ENCODE results near the gene SEC61A2.
A peak's percentile ranks its signal among the peaks of the same experiment; 100 is the strongest.

Gene SEC61A2

DNA sequence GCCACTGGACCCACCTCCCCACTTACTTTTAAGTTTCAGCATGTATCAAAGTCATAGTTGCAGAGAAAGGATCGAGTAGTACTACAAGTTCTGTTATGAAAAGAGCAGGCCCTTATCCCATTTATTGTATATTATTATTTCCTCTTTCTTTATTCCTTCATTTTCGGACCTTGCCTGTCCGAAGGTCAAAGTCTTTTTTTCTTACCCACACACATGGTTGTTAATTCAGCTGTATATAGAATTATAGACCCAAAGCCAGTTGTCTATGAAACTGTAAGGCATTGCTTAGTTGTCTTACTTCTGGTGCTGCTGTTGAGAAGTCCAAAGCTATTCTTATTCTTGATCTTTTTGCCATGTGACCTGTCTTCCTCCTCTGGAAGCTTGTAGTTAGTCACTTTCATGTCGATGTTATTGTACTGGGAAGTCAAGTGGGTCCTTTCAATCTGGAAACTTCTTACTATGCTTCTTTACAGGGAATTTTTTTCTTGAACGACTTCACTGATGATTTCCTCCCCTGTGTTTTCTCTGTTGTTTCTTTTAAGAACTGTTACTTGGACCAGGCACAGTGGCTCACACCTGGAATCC lies 57.9 kb downstream of the SEC61A2 start:
- TF ChIP-seq EGR1 (IDR thresholded peaks at IDR 0.05) (no peak), RAD21 (IDR thresholded peaks at IDR 0.05; ENCODE audit: low read depth) (no peak)
- TF ChIP-seq, protein P1, sequence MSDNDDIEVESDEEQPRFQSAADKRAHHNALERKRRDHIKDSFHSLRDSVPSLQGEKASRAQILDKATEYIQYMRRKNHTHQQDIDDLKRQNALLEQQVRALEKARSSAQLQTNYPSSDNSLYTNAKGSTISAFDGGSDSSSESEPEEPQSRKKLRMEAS (IDR thresholded peaks at IDR 0.05) = no peak
- TF ChIP-seq, protein P2, sequence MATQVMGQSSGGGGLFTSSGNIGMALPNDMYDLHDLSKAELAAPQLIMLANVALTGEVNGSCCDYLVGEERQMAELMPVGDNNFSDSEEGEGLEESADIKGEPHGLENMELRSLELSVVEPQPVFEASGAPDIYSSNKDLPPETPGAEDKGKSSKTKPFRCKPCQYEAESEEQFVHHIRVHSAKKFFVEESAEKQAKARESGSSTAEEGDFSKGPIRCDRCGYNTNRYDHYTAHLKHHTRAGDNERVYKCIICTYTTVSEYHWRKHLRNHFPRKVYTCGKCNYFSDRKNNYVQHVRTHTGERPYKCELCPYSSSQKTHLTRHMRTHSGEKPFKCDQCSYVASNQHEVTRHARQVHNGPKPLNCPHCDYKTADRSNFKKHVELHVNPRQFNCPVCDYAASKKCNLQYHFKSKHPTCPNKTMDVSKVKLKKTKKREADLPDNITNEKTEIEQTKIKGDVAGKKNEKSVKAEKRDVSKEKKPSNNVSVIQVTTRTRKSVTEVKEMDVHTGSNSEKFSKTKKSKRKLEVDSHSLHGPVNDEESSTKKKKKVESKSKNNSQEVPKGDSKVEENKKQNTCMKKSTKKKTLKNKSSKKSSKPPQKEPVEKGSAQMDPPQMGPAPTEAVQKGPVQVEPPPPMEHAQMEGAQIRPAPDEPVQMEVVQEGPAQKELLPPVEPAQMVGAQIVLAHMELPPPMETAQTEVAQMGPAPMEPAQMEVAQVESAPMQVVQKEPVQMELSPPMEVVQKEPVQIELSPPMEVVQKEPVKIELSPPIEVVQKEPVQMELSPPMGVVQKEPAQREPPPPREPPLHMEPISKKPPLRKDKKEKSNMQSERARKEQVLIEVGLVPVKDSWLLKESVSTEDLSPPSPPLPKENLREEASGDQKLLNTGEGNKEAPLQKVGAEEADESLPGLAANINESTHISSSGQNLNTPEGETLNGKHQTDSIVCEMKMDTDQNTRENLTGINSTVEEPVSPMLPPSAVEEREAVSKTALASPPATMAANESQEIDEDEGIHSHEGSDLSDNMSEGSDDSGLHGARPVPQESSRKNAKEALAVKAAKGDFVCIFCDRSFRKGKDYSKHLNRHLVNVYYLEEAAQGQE (IDR thresholded peaks at IDR 0.05; ENCODE audit: low read depth) = no peak

DNA sequence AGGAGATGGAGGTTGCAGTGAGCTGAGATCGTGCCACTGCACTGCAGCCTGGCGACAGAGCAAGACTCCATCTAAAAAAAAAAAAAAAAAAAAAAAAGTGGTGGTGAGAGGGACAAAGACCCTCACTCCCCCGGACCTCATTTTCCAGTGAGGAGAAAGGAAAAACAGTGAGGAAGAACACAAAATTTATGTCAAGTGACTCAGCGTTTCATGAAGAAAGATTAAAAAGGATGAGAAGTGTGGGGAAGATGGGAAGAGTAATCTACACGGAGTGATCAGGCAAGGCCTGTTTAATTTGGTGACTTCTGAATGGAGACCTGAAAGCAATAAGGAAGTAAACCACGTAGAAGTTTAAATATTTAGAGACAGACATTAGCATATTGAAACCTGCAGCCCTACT lies 59.2 kb downstream of the SEC61A2 start:
- TF ChIP-seq EP300 (IDR thresholded peaks at IDR 0.05; ENCODE audit: borderline replicate concordance) (no peak), CEBPB (IDR thresholded peaks at IDR 0.05) (no peak), EGR1 (IDR thresholded peaks at IDR 0.05) (no peak), CREB1 (IDR thresholded peaks at IDR 0.05; ENCODE audit: low read depth) (no peak), TAF1 (IDR thresholded peaks at IDR 0.05; ENCODE audit: low read depth) (no peak), YY1 (IDR thresholded peaks at IDR 0.05; ENCODE audit: low read depth) (no peak), RAD21 (IDR thresholded peaks at IDR 0.05; ENCODE audit: low read depth) (no peak)
- TF ChIP-seq, protein P1 (IDR thresholded peaks at IDR 0.05) = no peak
- TF ChIP-seq, protein P3, sequence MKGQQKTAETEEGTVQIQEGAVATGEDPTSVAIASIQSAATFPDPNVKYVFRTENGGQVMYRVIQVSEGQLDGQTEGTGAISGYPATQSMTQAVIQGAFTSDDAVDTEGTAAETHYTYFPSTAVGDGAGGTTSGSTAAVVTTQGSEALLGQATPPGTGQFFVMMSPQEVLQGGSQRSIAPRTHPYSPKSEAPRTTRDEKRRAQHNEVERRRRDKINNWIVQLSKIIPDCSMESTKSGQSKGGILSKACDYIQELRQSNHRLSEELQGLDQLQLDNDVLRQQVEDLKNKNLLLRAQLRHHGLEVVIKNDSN (IDR thresholded peaks at IDR 0.05) = no peak

DNA sequence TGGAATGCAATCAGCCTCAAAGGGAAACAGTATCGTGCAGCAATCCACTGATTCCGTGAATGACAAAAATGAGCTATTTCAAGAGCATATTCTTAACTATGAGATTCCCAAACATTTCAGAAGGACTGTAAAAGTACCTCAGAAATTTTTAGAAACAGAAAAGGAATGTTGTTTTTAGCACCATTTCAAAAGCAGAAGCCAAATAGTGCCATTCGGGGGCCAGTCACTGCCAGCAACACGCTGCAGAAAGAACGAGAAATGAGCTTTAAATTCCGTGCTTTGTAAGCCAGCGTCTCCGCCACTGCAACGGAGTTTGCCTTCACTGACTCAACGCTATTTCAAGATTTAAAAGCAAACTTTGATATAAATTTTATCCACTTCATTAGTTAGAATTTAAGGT lies 59.9 kb downstream of the SEC61A2 start:
- no peak for TF ChIP-seq ZBTB7A (IDR thresholded peaks at IDR 0.05; ENCODE audit: low read depth)
- TF ChIP-seq, protein P3 (IDR thresholded peaks at IDR 0.05) = no peak
- TF ChIP-seq EP300 (IDR thresholded peaks at IDR 0.05; ENCODE audit: borderline replicate concordance) = no peak
- TF ChIP-seq, protein P1 (IDR thresholded peaks at IDR 0.05) = no peak

DNA sequence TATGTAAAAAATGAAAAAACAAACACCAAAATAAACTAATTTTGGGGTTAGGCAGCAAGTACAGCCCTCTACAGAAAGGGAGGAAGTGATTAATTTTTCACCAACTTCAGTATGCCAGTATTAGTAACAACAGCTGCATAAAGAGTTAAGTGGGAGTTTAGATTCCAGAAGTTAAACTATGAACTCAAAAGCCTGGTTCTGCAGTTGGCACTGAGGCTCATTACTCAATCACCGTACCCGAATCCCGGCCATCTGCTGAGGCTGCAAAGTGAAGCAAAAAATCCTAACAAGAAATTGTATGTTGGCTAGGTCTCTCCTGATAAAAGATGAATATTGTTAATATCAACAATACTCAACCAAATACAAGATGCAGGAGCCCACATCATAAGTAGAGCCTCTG lies 62.2 kb downstream of the SEC61A2 start:
- TF ChIP-seq YY1 (IDR thresholded peaks at IDR 0.05; ENCODE audit: low read depth) (no peak), TCF12 (IDR thresholded peaks at IDR 0.05; ENCODE audit: low read depth) (no peak), TAF1 (IDR thresholded peaks at IDR 0.05; ENCODE audit: low read depth) (no peak), FOXM1 (IDR thresholded peaks at IDR 0.05; ENCODE audit: borderline replicate concordance, low read depth) (no peak), NFIC (IDR thresholded peaks at IDR 0.05) (no peak), CEBPB (IDR thresholded peaks at IDR 0.05) (no peak), EGR1 (IDR thresholded peaks at IDR 0.05) (no peak), ZBTB7A (IDR thresholded peaks at IDR 0.05; ENCODE audit: low read depth) (no peak), CREB1 (IDR thresholded peaks at IDR 0.05; ENCODE audit: low read depth) (no peak), RAD21 (IDR thresholded peaks at IDR 0.05; ENCODE audit: low read depth) (no peak), EP300 (IDR thresholded peaks at IDR 0.05; ENCODE audit: borderline replicate concordance) (no peak), TEAD4 (IDR thresholded peaks at IDR 0.05) (no peak)
- TF ChIP-seq, protein P2 (IDR thresholded peaks at IDR 0.05; ENCODE audit: low read depth) = no peak
- TF ChIP-seq, protein P1 (IDR thresholded peaks at IDR 0.05) = no peak
- TF ChIP-seq, protein P3 (IDR thresholded peaks at IDR 0.05) = no peak

DNA sequence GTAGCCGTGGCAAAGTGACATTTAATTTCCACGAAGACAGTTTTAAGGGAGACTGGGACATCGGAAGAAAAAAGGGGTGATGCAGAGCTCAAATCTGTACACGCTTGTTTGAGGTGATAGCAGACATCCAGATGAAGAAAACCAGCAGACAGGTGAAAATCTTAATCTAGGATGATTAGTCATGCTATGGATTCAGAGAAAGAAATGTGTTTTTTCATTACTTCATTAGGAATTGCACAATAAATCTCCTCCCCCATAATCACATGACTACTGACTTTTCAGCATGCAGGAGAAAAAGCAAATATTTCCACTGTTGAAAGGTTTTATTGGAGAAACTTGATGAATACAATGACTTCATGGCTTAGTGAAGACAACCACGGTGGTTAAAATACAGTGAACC lies 63.7 kb downstream of the SEC61A2 start:
- TF ChIP-seq, protein P2 (IDR thresholded peaks at IDR 0.05; ENCODE audit: low read depth) = no peak
- peak; percentile 94 for TF ChIP-seq CEBPB (IDR thresholded peaks at IDR 0.05)
- TF ChIP-seq, protein P3 (IDR thresholded peaks at IDR 0.05) = peak; percentile 75

All from Ishikawa (cell line).